HG02623 (cell line): ENCODE data around the gene REV3L.
"Not testable (repeated sequence)": the region's sequence is repeated elsewhere in the genome, so short reads cannot be mapped to it uniquely, and the experiment has no call there.

ENCODE experiments used
- ATAC-seq: cut with Tn5 transposase; IDR thresholded peaks from one replicate; pipeline ENCODE4 v1.9.1; 2021; ENCODE audit warnings: moderate library complexity; ENCODE audit not compliant: unreplicated experiment

The REV3L gene

DNA sequence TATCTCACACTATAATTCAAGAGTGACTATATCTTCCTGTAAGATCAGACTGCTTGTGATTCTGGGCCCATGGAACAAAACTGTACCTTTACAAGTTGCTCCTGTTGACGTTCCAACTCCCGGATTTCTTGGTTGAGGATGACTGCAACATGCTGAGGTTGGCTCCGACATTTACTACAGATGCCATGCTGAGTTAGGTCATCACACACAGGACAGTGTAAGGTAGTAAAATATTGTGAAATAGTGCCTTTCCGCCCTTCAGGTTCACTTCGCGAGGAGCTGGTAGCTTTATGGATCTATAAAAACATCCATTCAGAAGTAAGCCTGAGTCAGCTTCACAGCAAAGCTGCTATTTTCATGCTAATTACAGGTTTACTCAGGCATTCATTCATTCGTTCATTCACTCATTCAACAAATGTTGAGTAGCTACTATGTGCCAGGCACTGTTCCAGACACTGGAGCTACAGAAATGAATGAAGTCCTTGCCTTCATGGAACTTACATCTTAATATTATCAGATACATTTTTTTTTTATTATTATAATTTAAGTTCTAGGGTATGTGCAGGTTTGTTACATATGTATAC is 175.7 kb downstream of the REV3L start:
- no peak for ATAC-seq

DNA sequence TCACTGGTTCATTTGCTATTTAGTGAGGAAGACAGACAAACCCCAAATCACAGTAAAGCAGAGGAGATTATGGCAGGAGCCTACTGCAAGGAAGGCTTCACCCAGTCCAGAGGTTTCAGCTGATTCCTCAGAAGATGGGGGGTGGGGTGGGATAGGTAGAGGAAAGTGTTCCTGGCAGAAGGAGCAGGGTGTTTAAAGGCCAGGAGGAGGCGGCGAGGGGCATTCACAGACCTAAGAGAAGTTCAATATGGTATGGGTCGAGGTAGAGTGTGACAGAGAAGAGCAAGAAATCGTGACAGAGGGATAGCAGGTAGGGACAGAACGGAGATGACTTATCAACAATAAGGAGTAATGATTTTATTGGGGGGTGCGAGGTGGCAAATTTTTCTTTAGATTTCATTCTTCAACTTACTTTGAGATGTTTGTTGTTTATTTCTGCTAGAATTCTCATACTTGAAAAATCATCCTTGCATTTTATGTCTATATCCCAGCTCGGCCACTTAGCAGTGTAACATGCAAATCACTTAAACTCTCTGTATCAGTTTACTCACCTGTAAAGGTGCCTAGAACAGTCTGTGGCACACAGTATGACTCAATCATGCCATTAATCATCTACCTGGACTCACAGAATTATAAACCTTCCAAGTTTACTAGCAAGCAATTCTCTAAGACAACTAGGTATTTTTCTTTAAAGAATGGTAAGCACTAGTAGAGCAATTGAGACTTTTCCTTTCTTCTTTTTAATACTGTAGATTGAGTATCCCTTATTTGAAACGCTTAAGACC is 176.7 kb downstream of the REV3L start:
- no peak for ATAC-seq

DNA sequence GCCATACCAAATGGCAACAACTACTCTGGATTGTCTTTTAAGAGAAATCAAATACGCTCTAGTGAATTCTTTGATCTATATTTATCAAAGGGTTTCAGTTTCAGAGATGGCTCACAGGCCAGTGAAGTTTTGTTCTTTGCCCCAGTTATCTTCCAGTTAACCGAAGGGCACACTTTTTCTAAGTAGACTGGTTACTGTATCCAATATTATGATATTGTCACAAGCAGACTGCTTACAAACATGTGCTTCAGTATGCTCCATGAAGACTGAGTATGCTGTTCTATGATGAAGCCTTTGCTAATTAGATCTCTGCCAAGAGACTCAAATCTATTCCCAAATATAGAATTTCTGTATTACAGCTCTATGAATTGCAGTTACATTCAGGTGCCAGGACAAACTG is 181.1 kb downstream of the REV3L start:
- peak; percentile 63 for ATAC-seq

DNA sequence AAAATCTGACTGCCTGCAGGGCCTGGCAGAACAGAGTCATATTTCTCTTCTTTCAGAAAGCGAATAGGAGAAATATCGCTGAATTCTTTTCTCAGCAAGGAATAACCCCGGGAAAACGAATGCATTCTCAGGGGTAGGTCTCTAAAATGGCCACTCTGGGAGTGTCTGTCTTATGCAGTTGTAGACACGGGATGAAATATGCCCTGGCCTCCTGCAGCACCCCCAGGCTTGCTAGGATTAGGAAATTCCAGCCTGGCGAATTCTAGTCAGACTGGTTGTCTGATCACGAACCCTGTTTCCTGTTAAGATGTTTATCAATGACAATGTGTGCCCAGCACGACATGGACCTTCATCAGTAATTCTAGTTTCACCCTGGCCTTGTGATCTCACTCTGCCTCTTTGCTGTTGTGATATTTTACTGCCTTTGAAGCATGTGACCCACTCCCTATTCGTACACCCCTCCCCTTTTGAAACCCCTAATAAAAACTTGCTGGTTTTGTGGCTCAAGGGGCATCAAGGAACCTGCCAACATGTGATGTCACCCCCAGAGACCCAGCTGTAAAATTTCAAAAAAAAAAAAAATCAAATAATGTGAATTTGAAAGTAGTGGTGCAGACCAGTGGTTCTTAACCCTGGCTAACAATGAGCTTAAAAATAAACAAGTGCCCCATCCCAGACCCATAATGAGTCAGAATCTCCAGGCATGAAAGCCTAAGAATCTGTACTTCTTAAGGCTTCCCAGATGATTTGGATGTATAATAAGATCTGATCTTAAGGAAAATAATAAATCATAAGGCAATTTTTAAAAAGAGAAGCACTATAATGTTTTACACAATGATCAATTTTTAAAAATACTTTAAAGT is 181.8 kb downstream of the REV3L start:
- ATAC-seq, result not testable (repeated sequence)

DNA sequence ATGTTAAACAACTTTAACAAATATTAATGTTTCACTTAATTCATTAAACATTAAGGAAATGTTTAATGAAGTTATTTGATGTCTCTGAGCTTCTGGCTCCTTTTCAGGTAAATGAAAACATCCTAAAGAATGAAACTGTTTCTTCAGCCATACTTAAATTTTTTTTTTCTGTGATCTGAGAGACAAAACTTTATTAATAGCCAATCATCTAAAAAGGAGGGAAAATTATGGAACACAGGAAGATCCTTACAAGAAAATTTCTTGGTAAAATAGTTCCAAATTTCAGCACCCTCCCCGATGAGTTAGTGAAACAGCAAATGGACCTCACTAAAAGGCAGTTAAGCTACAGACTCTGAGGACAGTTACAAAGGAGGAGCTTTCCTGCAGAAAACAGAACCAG is 185.2 kb downstream of the REV3L start:
- no peak for ATAC-seq

DNA sequence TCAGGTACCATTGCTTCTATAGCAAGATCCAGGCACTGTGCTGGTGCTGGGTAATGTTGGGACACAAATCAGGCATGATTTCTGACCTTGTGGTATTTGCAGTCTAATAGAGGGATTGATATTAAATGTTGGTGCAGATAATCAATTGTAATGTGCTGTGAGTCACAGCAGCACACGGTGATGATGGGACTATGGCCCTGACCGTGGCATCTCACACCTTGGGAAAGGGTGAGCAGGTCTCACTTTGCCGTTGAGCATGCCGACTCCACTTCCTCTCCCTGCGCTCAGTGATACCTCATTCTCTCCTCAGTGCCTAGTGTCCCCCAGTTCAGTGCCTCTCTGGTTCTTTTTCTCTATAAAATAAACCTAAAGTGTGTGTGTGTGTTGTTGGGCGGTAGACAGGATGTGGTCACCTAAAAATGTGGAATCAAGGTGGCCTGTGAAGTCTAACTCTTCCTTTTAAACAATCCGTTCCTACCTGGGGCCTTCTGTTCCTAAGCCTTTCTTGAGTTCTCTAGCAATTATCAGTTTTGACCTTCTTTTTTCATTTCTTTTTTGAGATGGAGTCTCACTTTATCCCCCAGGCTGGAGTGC is 188.5 kb downstream of the REV3L start:
- ATAC-seq, result no peak

DNA sequence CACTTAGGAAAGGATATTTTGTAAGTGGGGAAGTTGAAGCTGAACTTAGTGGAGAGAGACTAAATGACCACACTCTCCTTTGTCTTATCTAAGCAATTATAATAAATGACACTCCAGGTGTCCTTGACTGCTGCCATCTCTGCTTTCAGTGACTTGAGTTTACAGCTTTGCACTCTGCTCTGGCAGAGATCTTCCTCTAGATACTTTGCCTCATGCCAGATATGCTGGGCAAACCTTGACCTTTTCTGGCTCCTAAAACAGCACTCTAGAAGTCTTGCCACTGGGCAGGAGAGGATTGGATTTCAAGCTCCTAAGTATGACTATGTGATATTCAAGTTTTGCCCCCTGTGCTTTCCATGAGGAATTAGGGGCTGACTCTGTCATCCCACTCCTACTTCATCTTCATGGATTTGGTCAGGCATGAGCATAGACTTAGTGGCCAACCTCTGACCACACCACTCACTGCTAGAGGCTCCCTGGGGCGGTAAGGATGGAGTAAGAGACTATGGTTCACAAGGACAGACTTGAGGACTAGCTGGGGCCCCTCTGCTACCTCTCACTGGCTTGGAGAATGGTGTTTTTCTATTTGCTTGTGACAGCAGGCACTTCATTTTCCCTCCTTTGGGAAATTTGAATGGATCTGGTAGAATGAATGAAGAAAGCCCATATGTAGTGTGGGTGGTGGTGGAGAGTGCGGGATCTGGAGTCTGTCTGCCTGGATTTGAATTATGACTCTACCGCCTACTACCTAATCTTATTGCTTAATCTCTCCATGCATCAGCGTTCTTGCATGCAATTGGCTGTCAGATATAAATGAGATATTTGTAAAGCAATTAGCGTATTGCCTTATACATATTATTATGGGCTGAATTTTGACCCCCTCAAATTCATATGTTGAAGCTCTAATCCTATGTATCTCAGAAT is 191.4 kb downstream of the REV3L start:
- ATAC-seq, result no peak

DNA sequence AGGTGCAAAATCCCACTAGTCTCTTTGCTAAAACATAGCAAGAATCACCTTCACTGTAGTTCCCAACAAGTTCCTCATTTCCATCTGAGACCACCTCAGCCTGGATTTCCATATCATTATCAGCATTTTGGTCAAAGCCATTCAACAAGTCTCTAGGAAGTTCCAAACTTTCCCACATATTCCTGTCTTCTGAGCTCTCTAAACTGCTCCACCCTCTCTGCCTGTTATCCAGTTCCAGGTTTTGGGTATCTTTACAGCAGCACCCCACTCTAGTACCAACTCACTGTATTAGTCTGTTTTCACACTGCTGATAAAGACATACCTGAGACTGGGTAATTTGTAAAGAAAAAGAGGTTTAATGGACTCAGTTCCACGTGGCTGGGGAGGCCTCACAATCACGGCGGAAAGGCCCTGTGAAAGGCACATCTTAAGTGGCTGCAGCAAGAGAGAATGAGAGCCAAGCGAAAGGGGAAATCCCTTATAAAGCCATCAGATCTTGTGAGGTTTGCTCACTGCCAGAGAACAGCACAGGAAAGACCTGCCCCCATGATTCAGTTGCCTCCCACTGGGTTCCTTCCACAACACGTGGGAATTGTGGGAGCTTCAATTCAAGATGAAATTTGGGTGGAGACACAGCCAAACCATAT is 192.2 kb downstream of the REV3L start:
- not testable (repeated sequence) for ATAC-seq

DNA sequence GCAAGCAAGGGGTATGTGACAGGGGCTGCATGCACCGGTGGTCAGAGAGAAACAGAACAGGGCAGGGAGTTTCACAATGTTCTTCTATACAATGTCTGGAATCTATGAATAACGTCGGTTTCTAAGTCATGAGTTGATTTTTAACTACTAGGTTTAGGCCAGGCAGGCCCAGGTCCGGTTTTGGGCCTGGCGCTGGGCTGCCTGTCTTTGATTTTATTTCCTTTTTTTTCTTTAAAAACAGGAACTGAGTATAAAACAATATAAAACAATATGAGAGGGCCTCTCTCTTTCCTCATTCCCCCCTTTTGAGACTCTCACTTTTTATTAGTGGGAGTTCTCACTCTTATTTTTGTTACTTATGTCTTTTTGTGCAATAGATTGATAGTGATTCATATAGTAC is 198.7 kb downstream of the REV3L start:
- ATAC-seq, result not testable (repeated sequence)

DNA sequence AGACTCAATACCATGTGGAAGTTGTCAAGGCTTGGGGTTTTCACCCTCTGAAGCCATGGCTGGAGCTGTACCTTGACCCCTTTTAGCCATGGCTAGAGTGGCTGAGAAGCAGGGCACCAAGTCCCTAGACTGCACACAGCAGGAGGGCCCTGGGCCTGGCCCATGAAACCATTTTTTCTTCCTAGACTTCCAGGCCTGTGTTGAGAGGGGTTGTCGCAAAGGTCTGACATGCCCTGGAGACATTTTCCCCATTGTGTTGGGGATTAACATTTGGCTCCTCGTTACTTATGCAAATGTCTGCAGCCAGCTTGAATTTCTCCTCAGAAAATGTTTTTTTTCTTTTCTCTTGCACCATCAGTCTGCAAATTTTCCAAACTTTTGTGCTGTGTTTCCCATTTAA is 199.3 kb downstream of the REV3L start:
- no peak for ATAC-seq

DNA sequence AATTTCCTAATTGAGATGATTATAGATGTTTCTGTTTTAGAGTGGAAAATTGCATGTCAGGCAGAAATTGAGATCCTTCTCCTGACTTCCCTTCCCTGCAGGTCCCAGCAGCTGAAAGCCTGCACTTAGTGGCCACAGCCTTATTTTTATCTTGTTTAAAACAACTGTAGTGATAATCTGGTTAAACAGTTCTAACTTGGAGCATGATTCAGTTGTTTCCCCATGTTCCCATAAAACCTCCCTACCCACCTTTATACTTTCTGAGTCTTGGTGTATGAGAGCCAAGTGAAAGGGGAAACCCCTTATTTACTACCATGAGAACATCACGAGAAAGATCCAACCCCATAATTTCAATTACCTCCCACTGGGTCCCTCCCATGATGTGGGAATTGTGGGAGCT is 200.5 kb downstream of the REV3L start:
- no peak for ATAC-seq

DNA sequence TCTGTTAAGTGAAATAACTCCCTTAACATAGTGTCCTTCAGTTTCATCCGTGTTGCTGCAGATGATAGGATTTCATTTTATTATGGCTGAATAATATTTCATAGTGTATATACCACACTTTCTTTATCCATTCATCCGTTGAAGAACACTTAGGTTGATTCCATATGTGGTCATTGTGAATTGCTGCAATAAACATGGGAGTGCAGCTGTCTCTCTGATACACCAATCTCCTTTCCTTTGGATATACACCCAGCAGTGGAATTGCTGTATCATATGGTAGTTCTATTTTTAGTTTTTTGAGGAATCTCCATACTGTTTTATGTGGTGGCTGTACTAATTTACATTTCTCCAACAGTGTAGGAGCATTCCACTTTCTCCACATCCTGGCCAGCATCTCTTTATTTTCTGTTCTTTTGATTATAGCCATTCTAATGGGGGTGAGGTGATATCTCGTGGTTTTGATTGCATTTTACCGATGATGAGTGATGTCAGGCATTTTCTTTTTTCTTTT is 202.5 kb downstream of the REV3L start:
- no peak for ATAC-seq

DNA sequence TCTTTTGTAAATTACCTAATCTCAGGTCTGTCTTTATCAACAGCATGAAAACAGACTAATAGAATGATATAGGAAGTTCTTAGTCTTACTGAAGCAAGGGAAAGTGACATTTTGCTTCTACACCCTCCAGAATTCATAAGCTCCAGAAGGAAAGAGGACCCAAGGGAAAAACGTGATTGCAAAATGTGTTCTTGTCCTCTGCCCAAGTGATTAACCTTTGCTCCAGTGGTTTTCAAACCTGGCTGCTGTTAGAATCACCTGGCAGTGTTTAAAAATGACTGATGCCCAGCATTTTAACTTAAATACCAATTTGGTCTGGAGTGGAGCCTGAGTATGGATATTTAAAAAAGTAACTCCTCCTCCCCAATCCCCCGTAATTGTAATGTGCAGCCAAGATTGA is 204.3 kb downstream of the REV3L start:
- no peak for ATAC-seq

DNA sequence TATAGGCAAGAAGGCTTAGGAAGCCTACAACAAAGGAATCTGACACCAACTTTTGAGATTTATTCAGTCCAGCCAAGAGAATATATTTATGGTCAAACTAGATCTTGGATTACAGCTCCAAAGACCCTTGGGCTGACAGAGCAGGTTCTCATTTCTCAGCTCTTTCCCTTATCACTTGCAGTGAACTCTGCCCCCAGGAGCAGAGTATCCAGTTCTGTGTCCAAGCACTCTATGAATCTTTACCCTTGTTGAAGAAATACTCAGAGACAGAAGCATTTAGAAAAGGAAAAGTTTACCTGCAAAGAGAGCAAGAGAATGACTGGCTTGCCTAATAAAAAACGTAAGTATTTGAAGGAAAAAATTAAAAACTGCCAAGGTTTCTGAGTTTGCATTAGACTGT is 205.2 kb downstream of the REV3L start:
- no peak for ATAC-seq

DNA sequence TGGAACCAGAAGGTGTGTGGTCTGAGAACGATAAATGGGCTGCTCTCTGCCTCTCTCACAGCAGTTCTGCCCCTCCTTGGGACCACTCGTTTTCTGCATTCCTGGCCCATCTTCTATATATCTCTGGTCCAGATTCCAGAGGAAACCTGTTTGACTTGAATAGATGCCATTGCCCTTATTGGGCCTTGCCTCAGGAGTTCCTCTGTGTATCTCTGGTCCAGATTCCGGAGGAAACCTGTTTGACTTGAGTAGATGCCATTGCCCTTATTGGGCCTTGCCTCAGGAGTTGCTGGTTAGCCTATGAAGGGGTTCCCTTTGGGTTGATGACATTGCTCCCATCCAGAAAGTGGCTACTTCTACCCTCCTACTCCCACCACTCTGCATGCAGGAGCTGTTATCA is 206.3 kb downstream of the REV3L start:
- no peak for ATAC-seq

DNA sequence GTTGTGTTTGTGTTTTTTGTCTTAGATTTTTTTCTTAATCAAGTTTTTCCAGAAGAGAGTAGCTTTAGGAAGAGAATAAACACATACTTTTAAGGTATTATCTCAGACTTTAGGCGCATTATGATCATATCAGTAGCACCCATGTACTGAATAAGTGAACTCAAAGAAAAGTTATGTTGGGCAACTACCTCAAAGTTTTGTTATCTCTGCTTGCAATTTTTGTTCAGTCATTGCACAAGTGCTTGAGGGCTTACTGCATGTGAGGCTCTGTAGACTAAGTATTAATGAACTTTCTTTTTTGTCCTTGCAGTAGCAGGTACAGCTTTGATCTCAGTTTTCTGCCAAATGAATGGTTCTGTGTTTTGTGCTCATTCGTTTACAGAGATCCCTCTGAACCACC is 206.7 kb downstream of the REV3L start:
- no peak for ATAC-seq

DNA sequence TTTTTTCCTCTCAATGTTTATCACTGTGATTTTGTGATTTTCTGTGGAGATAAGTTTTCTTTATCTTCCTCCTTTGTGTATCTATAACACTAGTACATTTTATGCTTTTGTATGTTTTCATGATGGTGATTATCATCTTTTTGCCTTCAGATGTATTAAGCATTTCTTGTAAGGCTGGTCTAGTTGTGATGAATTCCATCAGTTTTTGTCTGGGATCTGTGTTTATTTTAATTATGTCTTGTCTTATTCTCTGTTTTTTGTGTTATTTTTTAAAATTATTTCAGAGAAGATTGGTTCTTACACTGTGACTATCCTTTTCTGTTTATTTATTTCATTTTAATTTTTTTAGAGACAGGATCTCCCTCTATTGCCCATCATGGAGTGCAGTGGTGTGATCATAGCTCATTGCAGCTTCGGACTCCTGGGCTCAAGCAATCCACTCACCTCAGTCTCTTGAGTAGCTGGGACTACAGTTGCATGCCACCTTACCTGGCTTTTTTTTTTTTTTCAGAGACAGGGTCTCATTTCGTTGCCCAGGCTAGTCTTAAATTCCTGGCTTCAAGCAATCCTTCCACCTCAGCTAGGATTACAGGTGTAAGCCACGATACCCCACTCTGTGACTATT is 208.3 kb downstream of the REV3L start:
- ATAC-seq, result no peak

DNA sequence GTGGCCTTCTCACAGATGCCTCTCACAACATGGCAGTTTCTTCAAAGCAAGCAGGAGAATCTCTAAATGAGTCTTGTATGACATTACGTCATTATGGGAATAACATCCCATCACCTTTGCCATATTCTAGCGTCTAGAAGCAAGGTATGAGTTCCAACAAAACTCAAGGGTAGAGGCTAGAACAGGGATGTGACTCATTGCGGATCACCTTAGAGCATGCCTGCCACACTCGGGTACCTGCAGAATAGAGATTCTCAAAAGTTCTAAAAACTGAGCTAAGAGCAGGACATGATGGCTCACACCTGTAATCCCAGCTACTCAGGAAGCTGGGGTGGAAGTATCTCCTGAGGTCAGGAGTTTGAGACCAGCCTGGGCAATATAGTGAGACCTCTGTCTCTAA is 212.9 kb downstream of the REV3L start:
- no peak for ATAC-seq

DNA sequence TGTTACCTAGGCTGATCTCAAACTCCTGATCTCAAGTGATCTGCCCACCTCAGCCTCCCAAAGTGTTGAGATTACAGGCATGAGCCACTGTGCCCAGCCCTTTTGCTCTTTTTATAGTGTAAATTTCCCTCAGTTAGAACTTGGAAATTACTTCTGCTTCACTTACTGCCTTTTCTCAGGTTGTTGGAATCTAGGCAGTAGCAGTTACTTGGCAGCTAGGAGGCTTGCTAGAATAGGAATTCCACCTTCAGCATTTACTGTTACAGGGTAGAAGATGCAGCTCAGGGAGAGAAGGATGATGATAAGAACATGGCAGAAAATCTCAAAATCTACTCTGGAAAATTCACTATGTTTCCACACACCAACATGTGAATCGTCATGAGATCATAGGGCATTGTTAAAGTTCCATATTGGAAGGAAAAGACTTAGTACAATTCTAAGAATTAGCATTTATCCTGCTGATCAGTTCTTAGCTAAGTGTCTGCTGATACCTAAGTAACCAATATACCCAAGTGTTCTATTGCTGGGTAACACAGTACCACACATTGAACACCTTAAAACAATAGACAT is 213.5 kb downstream of the REV3L start:
- no peak for ATAC-seq
